Stomach (tissue), 4 donors: ENCODE results near the gene DYNLT5.

Source experiments
- CTCF ChIP-seq, 7 experiments: fragments of 450-650 bp in 4 of 7; fragments of 200-600 bp in 3 of 7; sonication (generic) in 3 of 7; IDR thresholded peaks; one replicate each; pipeline ENCODE4 v1.5.1; 2016 to 2019; ENCODE audit warnings: antibody characterized with exemption in 7 of 7, control low read depth in 2 of 7, mild to moderate bottlenecking in 1 of 7
- POLR2A ChIP-seq, 4 donors: fragments of 450-650 bp; IDR thresholded peaks; one replicate each; pipeline ENCODE4 v1.6.1; 2016; ENCODE audit warnings: antibody characterized with exemption in 4 of 4, control low read depth in 2 of 4, mild to moderate bottlenecking in 1 of 4, moderate library complexity in 1 of 4

DNA sequence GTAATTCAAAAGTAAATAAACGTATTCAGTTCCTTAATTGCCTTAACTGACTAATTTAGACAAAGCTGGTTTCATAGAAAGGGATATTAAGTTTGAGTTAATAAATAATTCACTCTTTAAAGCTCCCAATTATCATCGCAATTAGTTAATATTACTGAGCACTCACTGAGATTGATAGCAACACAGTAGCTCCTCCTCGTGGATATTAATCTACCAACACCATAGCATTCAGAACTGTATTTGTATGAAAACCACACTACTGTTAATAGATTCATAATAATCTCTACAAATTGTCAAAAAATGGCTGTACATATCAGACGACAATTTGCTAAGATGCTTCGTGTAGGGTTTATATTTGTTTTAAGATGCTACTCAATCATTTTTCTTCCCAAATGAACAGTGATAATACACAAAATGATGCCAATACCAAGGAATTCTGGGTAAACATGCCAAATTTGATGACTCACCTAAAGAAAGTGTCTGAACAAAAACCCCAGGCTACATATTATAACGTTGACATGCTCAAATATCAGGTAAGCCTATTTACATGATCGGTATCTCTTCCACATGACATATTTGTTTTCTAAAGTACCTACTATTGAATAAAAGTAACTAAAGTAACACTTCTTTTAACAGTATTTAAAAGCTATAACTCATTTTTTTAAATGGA lies 18.8 kb upstream of the DYNLT5 start:
- TF ChIP-seq CTCF (IDR thresholded peaks at IDR 0.05), result no peak
- no peak for TF ChIP-seq POLR2A (IDR thresholded peaks at IDR 0.05)
